ENCODE data around the gene C2CD4D. TPM values are rescaled to one million over a fixed set of nuclear protein-coding genes. Genes with fewer than 3 reads are reported as not detected.
A peak's percentile ranks its signal among the peaks of the same experiment; 100 is the strongest.

C2CD4D gene
- polyA plus RNA-seq, 2 of the 4 experiments (the other 2 are of a cell fraction) = not detected

GRCh38 chr1:151832318-151832980, 7.2 kb downstream of the C2CD4D start:
- 62% methylated on average over 10 of the region's 10 CpGs for WGBS (ENCODE audit: missing lambda C conversion rate)
- DNase-seq (ENCODE audit: low read depth in 1 of 2, low spot score in 1 of 2) = peak in 1 of 2 experiments; percentile 38
- Histone ChIP-seq H3K9me3 (no peaks in the 10 kb centered on the region), H3K27ac (peak overlapping the region; percentile 25 to 48; a peak in 4 of 6 replicates), H3K4me3 (no peak overlapping the region), H3K4me2 (no peak overlapping the region), H3K4me1 (peaks cover 24% of the 10 kb centered on the region)
- no peak for TF ChIP-seq FOSL2 (IDR thresholded peaks at IDR 0.05)
- TF ChIP-seq FOSL2 (CRISPR knock-in tag; IDR thresholded peaks at IDR 0.05) = no peak
- no peak for TF ChIP-seq HEYL (CRISPR knock-in tag; IDR thresholded peaks at IDR 0.05)
- no peak for TF ChIP-seq POLR2AphosphoS2 (conservative IDR thresholded peaks at IDR 0.05; ENCODE audit: low read length)
- no peak for TF ChIP-seq BCL3 (IDR thresholded peaks at IDR 0.05)
- no peak for TF ChIP-seq CBX2 (IDR thresholded peaks at IDR 0.05; ENCODE audit: borderline replicate concordance, low read depth)
- TF ChIP-seq HOXB5 (CRISPR knock-in tag; IDR thresholded peaks at IDR 0.05) = no peak
- no peak for FAIRE-seq
- ChIA-PET CTCF (interaction anchor here (0.8 to 3.0 kb wide), 6 partner anchors 8 to 371 kb away, joined by 3 to 10 read pairs (median 3); no protein-coding TSS in a partner anchor), POLR2A (interaction anchor here (0.5 to 0.9 kb wide), 2 partner anchors 70 to 757 kb away, joined by 3 read pairs; partner anchors contain the start of gene MRPL9)
- peak in 1 of 2 experiments; percentile 11; a peak in 1 of 6 replicates for ATAC-seq

DNA sequence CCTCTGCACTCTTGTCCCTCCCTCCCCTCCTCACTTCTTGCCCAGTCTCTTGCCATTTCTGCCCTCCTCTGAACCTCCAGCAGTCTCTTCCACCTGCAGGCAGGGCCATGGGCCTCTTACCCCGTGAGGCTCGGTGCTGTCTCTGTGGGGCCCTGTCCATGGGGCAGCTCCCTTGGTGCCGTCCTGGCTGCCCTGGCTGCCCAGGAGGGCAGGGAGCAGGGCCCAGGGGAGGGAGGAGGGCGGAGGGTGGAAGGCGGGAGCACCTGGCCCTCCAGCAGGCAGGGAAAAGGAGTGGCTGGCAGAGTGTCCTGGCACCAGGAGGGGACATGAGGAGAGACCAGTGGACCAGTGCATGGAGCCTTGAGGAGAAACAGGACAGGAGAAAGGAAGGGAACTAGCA, 8.0 kb downstream of the C2CD4D start, which contains the start of gene RORC:
Gene RORC (minus strand): TSS at position 198 of the 400 bp plus-strand sequence. CDS start 38 bp downstream, at position 160.
- Histone ChIP-seq H3K4me3 (no peak within 1 kb of the TSS), H3K4me1 (peaks cover 22% of the 10 kb centered on the region), H3K9me3 (no peaks in the 10 kb centered on the region), H3K27ac (peak within 1 kb of the TSS; percentile 25 to 48; a peak in 4 of 6 replicates), H3K4me2 (peak within 1 kb of the TSS; percentile 37)
- ChIA-PET POLR2A (no interaction called here), CTCF (interaction anchor here (1.2 to 3.0 kb wide), 2 partner anchors 97 to 238 kb away, joined by 3 to 10 read pairs; no protein-coding TSS in a partner anchor)
- no peak for DNase-seq (ENCODE audit: low read depth in 1 of 2, low spot score in 1 of 2)
- no peak for FAIRE-seq
- TF ChIP-seq GATA3 (IDR thresholded peaks at IDR 0.05; ENCODE audit: borderline replicate concordance) (no peak), EHF (CRISPR knock-in tag; IDR thresholded peaks at IDR 0.05) (no peak), JUN (IDR thresholded peaks at IDR 0.05) (no peak), ZFP36 (IDR thresholded peaks at IDR 0.05; ENCODE audit: borderline replicate concordance, partially characterized antibody) (no peak), KDM1A (IDR thresholded peaks at IDR 0.05; ENCODE audit: low read depth) (no peak), HOXB13 (CRISPR knock-in tag; IDR thresholded peaks at IDR 0.05; ENCODE audit: low read depth) (no peak), ZNF302 (CRISPR knock-in tag; IDR thresholded peaks at IDR 0.05) (no peak), HOXA7 (CRISPR knock-in tag; IDR thresholded peaks at IDR 0.05) (no peak), NR3C1 (IDR thresholded peaks at IDR 0.05) (no peak)
- TF ChIP-seq, protein P1, sequence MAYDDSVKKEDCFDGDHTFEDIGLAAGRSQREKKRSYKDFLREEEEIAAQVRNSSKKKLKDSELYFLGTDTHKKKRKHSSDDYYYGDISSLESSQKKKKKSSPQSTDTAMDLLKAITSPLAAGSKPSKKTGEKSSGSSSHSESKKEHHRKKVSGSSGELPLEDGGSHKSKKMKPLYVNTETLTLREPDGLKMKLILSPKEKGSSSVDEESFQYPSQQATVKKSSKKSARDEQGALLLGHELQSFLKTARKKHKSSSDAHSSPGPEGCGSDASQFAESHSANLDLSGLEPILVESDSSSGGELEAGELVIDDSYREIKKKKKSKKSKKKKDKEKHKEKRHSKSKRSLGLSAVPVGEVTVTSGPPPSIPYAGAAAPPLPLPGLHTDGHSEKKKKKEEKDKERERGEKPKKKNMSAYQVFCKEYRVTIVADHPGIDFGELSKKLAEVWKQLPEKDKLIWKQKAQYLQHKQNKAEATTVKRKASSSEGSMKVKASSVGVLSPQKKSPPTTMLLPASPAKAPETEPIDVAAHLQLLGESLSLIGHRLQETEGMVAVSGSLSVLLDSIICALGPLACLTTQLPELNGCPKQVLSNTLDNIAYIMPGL (CRISPR knock-in tag; IDR thresholded peaks at IDR 0.05; ENCODE audit: borderline replicate concordance) = no peak
- TF ChIP-seq, protein P2, sequence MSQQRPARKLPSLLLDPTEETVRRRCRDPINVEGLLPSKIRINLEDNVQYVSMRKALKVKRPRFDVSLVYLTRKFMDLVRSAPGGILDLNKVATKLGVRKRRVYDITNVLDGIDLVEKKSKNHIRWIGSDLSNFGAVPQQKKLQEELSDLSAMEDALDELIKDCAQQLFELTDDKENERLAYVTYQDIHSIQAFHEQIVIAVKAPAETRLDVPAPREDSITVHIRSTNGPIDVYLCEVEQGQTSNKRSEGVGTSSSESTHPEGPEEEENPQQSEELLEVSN (IDR thresholded peaks at IDR 0.05; ENCODE audit: borderline replicate concordance, low read depth) = no peak
- ATAC-seq = no peak
- 56% methylated on average over 5 of the region's 5 CpGs for WGBS (ENCODE audit: missing lambda C conversion rate)

GRCh38 chr1:151831256-151831591, 8.4 kb downstream of the C2CD4D start:
- WGBS (ENCODE audit: missing lambda C conversion rate) = 98% methylated on average over 4 of the region's 4 CpGs
- FAIRE-seq (no peak), DNase-seq (ENCODE audit: low read depth in 1 of 2, low spot score in 1 of 2) (no peak), ATAC-seq (no peak)
- H3K4me1 ChIP-seq = peaks cover 22% of the 10 kb centered on the region
- H3K27ac ChIP-seq = peak overlapping the region in 1 of 2 experiments; percentile 35; a peak in 3 of 6 replicates
- H3K4me3 ChIP-seq = no peak overlapping the region
- no peaks in the 10 kb centered on the region for H3K9me3 ChIP-seq
- ChIA-PET CTCF (interaction anchor here (0.6 to 3.0 kb wide), 3 partner anchors 11 to 97 kb away, joined by 3 to 10 read pairs (median 6); partner anchors contain the start of gene THEM5), POLR2A (interaction anchor here (0.7 kb wide), 1 partner anchor 321 kb away, joined by 6 read pairs; no protein-coding TSS in a partner anchor)
- TF ChIP-seq CHD2 (IDR thresholded peaks at IDR 0.05; ENCODE audit: low read length, partially characterized antibody) = no peak
- no peak for TF ChIP-seq ESRRA (IDR thresholded peaks at IDR 0.05; ENCODE audit: borderline replicate concordance, low read length)
- TF ChIP-seq ZNF302 (CRISPR knock-in tag; IDR thresholded peaks at IDR 0.05) = no peak
- TF ChIP-seq MAZ (IDR thresholded peaks at IDR 0.05; ENCODE audit: borderline replicate concordance, low read depth, low read length) = no peak
- TF ChIP-seq KDM5A (IDR thresholded peaks at IDR 0.05) = no peak
- TF ChIP-seq TP53 (CRISPR knock-in tag; IDR thresholded peaks at IDR 0.05) = no peak
- no peak for TF ChIP-seq RCOR1 (IDR thresholded peaks at IDR 0.05; ENCODE audit: low read depth, low read length)
- TF ChIP-seq HDAC2 (IDR thresholded peaks at IDR 0.05) = no peak
- TF ChIP-seq HOXB13 (CRISPR knock-in tag; IDR thresholded peaks at IDR 0.05; ENCODE audit: low read depth) = no peak
- TF ChIP-seq JUN (IDR thresholded peaks at IDR 0.05) = no peak
- no peak for TF ChIP-seq GATA3 (IDR thresholded peaks at IDR 0.05; ENCODE audit: borderline replicate concordance)
- TF ChIP-seq CHD4 (IDR thresholded peaks at IDR 0.05; ENCODE audit: borderline replicate concordance) = no peak
- no peak for TF ChIP-seq CEBPB (IDR thresholded peaks at IDR 0.05)
- H3K4me2 ChIP-seq = peak overlapping the region; percentile 37
